Ectodermal cell (in vitro differentiated cells): ENCODE measurements around the gene PLCB4.
"Not testable (repeated sequence)": the region's sequence is repeated elsewhere in the genome, so short reads cannot be mapped to it uniquely, and the experiment has no call there.

Source experiments
- H3K27ac ChIP-seq: 2 replicates; pipeline ENCODE4 v1.7.0; 2013; ENCODE audit warnings: mild to moderate bottlenecking, low read depth, low read length; ENCODE audit not compliant: insufficient read depth, poor library complexity, severe bottlenecking
- H3K27me3 ChIP-seq: 2 replicates; pipeline ENCODE4 v1.7.0; 2013; ENCODE audit warnings: mild to moderate bottlenecking, low read length; ENCODE audit not compliant: insufficient read depth, control insufficient read depth, poor library complexity, severe bottlenecking
- H3K36me3 ChIP-seq: one replicate; pipeline ENCODE4 v1.7.0; 2013; ENCODE audit warnings: low read length; ENCODE audit not compliant: control insufficient read depth, insufficient read depth
- H3K4me1 ChIP-seq: one replicate; pipeline ENCODE4 v1.7.0; 2013; ENCODE audit warnings: low read length; ENCODE audit not compliant: control insufficient read depth, insufficient read depth
- H3K4me3 ChIP-seq: 2 replicates; pipeline ENCODE4 v1.7.0; 2013; ENCODE audit warnings: low read depth, low read length, control low read depth; ENCODE audit not compliant: insufficient read depth
- H3K9me3 ChIP-seq: 2 replicates; pipeline ENCODE4 v1.7.0; 2013; ENCODE audit warnings: mild to moderate bottlenecking, low read length, moderate library complexity; ENCODE audit not compliant: control insufficient read depth
- WGBS, 2 experiments: methylation state at CpG; one replicate each; pipeline ENCODE4 v1.1.7; 2013; ENCODE audit warnings: missing lambda C conversion rate in 2 of 2; 5-methylcytosine and 5-hydroxymethylcytosine counted together

PLCB4 gene

GRCh38 chr20:9031991-9032390 is 36.9 kb upstream of the PLCB4 start:
- 90% methylated on average over 8 of the region's 8 CpGs for WGBS, 2 experiments
- Histone ChIP-seq H3K9me3 (no peaks in the 10 kb centered on the region), H3K4me3 (no peak overlapping the region), H3K27ac (no peak overlapping the region), H3K27me3 (no peaks in the 10 kb centered on the region), H3K36me3 (no peaks in the 10 kb centered on the region), H3K4me1 (no peaks in the 10 kb centered on the region)

GRCh38 chr20:9032758-9033157 is 36.1 kb upstream of the PLCB4 start:
- Histone ChIP-seq H3K4me3 (no peak overlapping the region), H3K4me1 (no peaks in the 10 kb centered on the region)
- WGBS, 2 experiments, result 93 to 96% methylated on average over 4 of the region's 4 CpGs

GRCh38 chr20:9035126-9035525 is 33.8 kb upstream of the PLCB4 start:
- Histone ChIP-seq H3K27me3 (no peaks in the 10 kb centered on the region), H3K4me3 (no peak overlapping the region), H3K36me3 (no peaks in the 10 kb centered on the region), H3K4me1 (no peaks in the 10 kb centered on the region), H3K27ac (no peak overlapping the region), H3K9me3 (no peaks in the 10 kb centered on the region)
- 73 to 84% methylated on average over 3 of the region's 3 CpGs for WGBS, 2 experiments

More at GRCh38 chr20:9032758-9033157, 36.1 kb upstream of the PLCB4 start:
- no peaks in the 10 kb centered on the region for H3K9me3 ChIP-seq
- no peak overlapping the region for H3K27ac ChIP-seq
- no peaks in the 10 kb centered on the region for H3K36me3 ChIP-seq
- no peaks in the 10 kb centered on the region for H3K27me3 ChIP-seq

GRCh38 chr20:9036593-9036992 is 32.3 kb upstream of the PLCB4 start:
- Histone ChIP-seq H3K27ac (no peak overlapping the region), H3K4me3 (no peak overlapping the region), H3K4me1 (no peaks in the 10 kb centered on the region), H3K36me3 (no peaks in the 10 kb centered on the region), H3K9me3 (no peaks in the 10 kb centered on the region), H3K27me3 (no peaks in the 10 kb centered on the region)
- WGBS, 2 experiments, result 75 to 100% methylated on average over 1 of the region's 1 CpG

- 94 to 95% methylated on average over 6 of the region's 6 CpGs for WGBS, 2 experiments
- H3K4me3 ChIP-seq, result no peak overlapping the region
- H3K27me3 ChIP-seq, result no peaks in the 10 kb centered on the region
- no peaks in the 10 kb centered on the region for H3K36me3 ChIP-seq
- H3K27ac ChIP-seq, result no peak overlapping the region
- H3K9me3 ChIP-seq, result no peaks in the 10 kb centered on the region
- H3K4me1 ChIP-seq, result no peaks in the 10 kb centered on the region
Measured at GRCh38 chr20:9038791-9039535, 29.9 kb upstream of the PLCB4 start.

- 80% methylated on average over 1 of the region's 1 CpG; no CpG with 5 or more reads in 1 of the 2 experiments for WGBS, 2 experiments
- Histone ChIP-seq H3K36me3 (no peaks in the 10 kb centered on the region), H3K27me3 (no peaks in the 10 kb centered on the region), H3K4me3 (no peak overlapping the region), H3K9me3 (no peaks in the 10 kb centered on the region), H3K4me1 (no peaks in the 10 kb centered on the region), H3K27ac (no peak overlapping the region)
Measured at GRCh38 chr20:9040863-9041524, 27.9 kb upstream of the PLCB4 start.

GRCh38 chr20:9043364-9043763 is 25.5 kb upstream of the PLCB4 start:
- no peaks in the 10 kb centered on the region for H3K27me3 ChIP-seq
- H3K4me3 ChIP-seq, result no peak overlapping the region
- no peaks in the 10 kb centered on the region for H3K9me3 ChIP-seq
- H3K36me3 ChIP-seq, result no peaks in the 10 kb centered on the region
- no peaks in the 10 kb centered on the region for H3K4me1 ChIP-seq
- H3K27ac ChIP-seq, result no peak overlapping the region
- 90 to 94% methylated on average over 4 to 5 of the region's 5 CpGs for WGBS, 2 experiments

- not testable (repeated sequence) for H3K9me3 ChIP-seq, H3K27ac ChIP-seq, H3K36me3 ChIP-seq, H3K4me1 ChIP-seq, H3K4me3 ChIP-seq, H3K27me3 ChIP-seq
- WGBS, 2 experiments, result 89% methylated on average over 1 of the region's 1 CpG; no CpG with 5 or more reads in 1 of the 2 experiments
Measured at GRCh38 chr20:9047928-9048327, 21.0 kb upstream of the PLCB4 start.

GRCh38 chr20:9051508-9051907 is 17.4 kb upstream of the PLCB4 start:
- Histone ChIP-seq H3K27ac (no peak overlapping the region), H3K4me1 (no peaks in the 10 kb centered on the region)

GRCh38 chr20:9052136-9052535 is 16.8 kb upstream of the PLCB4 start:
- Histone ChIP-seq H3K36me3 (no peaks in the 10 kb centered on the region), H3K27me3 (no peaks in the 10 kb centered on the region), H3K4me1 (no peaks in the 10 kb centered on the region), H3K27ac (no peak overlapping the region), H3K9me3 (peaks cover 5% of the 10 kb centered on the region), H3K4me3 (no peak overlapping the region)
- 92 to 94% methylated on average over 2 to 3 of the region's 3 CpGs for WGBS, 2 experiments

More at GRCh38 chr20:9051508-9051907, 17.4 kb upstream of the PLCB4 start:
- no peaks in the 10 kb centered on the region for H3K27me3 ChIP-seq
- no peaks in the 10 kb centered on the region for H3K36me3 ChIP-seq
- 96% methylated on average over 2 of the region's 2 CpGs for WGBS, 2 experiments
- peaks cover 5% of the 10 kb centered on the region for H3K9me3 ChIP-seq
- no peak overlapping the region for H3K4me3 ChIP-seq
